Ammon's horn (tissue), 1 donor: Measurements from ENCODE around the gene ZNF281.
"Not testable (repeated sequence)": the region's sequence is repeated elsewhere in the genome, so short reads cannot be mapped to it uniquely, and the experiment has no call there.

ENCODE experiments used
- DNase-seq: peaks from one replicate; pipeline ENCODE4 v3.0.0-alpha.2; 2016; ENCODE audit warnings: low spot score

Gene ZNF281

GRCh38 chr1:200428482-200429205 lies 18.8 kb upstream of the ZNF281 start:
- DNase-seq: no peak

GRCh38 chr1:200427744-200428143 lies 17.9 kb upstream of the ZNF281 start:
- DNase-seq: no peak

- no peak for DNase-seq
Observed at GRCh38 chr1:200426196-200426595, 16.4 kb upstream of the ZNF281 start.

- DNase-seq: no peak
Observed at GRCh38 chr1:200423235-200423634, 13.4 kb upstream of the ZNF281 start.

GRCh38 chr1:200422211-200422610 lies 12.4 kb upstream of the ZNF281 start:
- DNase-seq: no peak

- DNase-seq: no peak
Observed at GRCh38 chr1:200415789-200416593, 6.2 kb upstream of the ZNF281 start.

GRCh38 chr1:200415227-200415626 lies 5.4 kb upstream of the ZNF281 start:
- no peak for DNase-seq

- DNase-seq: no peak
Observed at GRCh38 chr1:200414657-200415056, 4.8 kb upstream of the ZNF281 start.

- DNase-seq: not testable (repeated sequence)
Observed at GRCh38 chr1:200413766-200414165, 3.9 kb upstream of the ZNF281 start.

- no peak for DNase-seq
Observed at GRCh38 chr1:200411406-200412257, 1.8 kb upstream of the ZNF281 start.

GRCh38 chr1:200410566-200410878 lies 686 bp upstream of the ZNF281 start:
- peak; percentile 15 for DNase-seq

- no peak for DNase-seq
Observed at GRCh38 chr1:200409203-200409760, 554 bp downstream of the ZNF281 start.

- no peak for DNase-seq
Observed at GRCh38 chr1:200406161-200406797, 3.6 kb downstream of the ZNF281 start.

- DNase-seq: no peak
Observed at GRCh38 chr1:200405264-200405663, 4.6 kb downstream of the ZNF281 start.

GRCh38 chr1:200401708-200402107 lies 8.1 kb downstream of the ZNF281 start:
- DNase-seq: no peak

GRCh38 chr1:200401263-200401662 lies 8.6 kb downstream of the ZNF281 start:
- DNase-seq: no peak

- DNase-seq: peak; percentile 15
Observed at GRCh38 chr1:200400556-200400955, 9.3 kb downstream of the ZNF281 start.

- DNase-seq: no peak
Observed at GRCh38 chr1:200399860-200400259, 10.0 kb downstream of the ZNF281 start.

GRCh38 chr1:200398373-200398772 lies 11.5 kb downstream of the ZNF281 start:
- DNase-seq: no peak

- DNase-seq: no peak
Observed at GRCh38 chr1:200392625-200393185, 17.1 kb downstream of the ZNF281 start.

GRCh38 chr1:200391747-200392146 lies 18.1 kb downstream of the ZNF281 start:
- DNase-seq: no peak
